T follicular helper cell (primary cell): ENCODE results near the gene DPH7.
"Not testable (repeated sequence)": the region's sequence is repeated elsewhere in the genome, so short reads cannot be mapped to it uniquely, and the experiment has no call there.

Experiments
- DNase-seq: peaks from one replicate; pipeline ENCODE4 v3.0.0-alpha.2; 2020; ENCODE audit warnings: low read depth
- total RNA-seq, 2 experiments: gene quantifications; one replicate each; lab custom pipeline; 2026; lab: John Stamatoyannopoulos, UW

The DPH7 gene
- 27.1 to 50.1 reads per million in 2 experiments for total RNA-seq

DNA sequence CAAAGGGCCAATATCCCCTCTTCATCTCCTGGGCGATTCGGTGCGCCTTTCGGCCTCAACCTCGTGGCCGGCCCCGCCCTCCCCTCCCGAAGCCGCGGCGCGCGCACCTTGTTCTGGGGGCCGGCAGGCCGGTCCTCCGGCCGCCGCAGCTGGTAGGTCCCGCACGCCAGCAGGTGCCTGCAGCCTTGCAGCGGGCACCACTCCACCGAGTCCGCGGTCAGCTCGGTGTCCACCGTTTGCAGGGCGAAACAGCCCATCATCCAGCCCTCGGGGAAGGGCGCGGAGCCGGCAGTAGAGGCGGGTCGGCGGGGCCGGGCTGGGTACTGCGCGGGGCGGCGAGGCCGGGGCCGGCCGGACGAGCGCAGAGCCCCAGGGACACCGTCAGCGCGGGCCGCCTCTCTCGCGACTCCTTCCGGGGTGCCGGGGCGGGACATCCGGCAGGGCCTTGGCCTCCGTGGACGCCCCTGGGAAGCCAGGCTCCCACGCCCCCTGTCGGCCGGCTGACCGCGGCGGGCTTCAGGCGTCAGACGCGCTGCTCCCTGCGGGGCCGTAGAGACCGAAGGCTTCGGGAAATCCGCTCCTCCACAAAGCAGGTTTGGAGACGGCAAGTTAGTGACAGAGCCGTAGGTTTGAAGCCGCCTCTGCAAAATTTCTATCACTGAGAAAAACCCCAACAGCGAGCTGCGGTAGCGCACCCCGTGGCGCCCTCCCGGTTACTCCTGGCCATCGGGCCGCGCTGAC, at the start of gene DPH7:
DPH7 (minus strand) TSS at position 408 of the 741 bp plus-strand sequence; CDS start at position 260, 148 bp downstream.
- peak; percentile 92 for DNase-seq

DNA sequence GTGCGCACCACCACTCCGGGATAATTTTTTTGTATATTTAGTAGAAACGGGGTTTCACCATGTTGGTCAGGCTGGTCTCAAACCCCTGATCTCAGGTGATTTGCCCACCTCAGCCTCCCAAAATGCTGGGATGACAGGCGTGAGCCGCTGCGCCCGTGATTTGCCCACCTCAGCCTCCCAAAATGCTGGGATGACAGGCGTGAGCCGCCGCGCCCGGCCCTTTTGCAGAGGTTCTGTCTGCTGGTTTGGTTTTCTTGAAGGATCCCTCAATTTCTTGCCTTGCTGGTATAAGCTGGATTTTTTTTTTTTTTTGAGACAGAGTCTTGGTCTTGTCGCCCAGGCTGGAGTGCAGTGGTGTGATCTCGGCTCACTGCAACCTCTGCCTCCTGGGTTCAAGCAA, 48.7 kb upstream of the DPH7 start:
- DNase-seq = not testable (repeated sequence)

DNA sequence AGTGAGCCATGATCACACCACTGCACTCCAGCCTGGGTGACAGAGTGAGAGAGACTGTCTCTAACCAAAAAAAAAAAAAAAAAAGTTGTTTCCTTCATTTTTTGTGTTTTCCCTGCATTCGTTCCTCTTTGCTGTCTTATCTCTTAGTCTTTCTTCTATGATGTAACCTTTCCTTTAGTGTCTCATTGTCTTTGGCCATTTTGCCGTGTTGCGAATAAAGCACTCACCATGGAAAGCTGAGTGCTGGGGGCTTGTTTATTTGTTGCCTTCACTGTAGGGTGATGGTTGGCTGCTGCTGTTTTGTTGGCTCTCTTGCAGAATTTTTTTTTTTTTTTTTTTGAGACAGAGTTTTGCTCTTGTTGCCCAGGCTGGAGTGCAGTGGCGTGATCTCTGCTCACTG, 47.7 kb upstream of the DPH7 start:
- no peak for DNase-seq

DNA sequence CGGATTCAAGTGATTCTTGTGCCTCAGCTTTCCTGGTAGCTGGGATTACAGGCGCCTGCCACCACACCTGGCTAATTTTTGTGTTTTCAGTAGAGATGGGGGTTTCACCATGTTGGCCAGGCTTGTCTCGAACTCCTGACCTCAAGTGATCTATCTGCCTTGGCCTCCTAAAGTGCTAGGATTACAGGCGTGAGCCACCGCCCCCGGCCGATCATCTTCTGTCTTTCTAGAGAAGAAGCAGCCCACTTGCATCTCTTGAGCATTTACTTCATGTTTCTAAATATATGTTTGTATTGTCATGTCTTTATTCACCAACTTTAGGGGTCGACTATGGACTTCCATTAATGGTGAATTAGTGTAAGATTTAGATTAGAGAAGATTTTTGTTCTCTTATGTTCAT, 43.5 kb upstream of the DPH7 start:
- not testable (repeated sequence) for DNase-seq

DNA sequence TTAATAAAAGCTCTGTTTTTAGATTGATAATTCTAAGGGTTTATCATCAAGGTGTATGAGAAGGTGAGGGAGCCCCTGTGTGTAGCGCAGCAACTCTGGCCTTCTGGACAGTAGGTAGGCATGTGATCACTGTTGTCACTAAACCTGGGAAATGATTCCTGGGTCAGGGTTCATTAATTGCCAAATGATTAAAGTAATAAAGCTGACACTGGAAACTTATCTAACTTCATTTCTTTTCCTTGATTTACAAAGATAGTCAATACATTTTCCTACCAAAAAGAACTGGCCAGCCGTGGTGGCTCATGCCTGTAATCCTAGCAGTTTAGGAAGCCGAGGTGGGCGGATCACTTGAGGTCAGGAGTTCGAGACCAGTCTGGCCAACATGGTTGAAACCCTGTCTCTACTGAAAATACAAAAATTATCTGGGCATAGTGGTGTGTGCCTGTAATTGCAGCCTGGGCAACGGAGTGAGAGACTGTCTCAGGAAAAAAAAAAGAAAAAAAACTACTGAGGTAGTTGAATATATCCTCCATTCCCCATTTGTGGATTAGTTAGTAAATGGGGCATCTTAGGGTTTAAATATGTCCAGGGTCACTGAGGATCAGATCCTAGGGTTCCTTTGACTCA, 42.5 kb upstream of the DPH7 start:
- no peak for DNase-seq

- DNase-seq = no peak
These were observed 41.9 kb upstream of the DPH7 start for GRCh38 chr9:137620581-137620980.

- no peak for DNase-seq
These were observed 41.3 kb upstream of the DPH7 start for GRCh38 chr9:137620048-137620405.

- DNase-seq = no peak
These were observed 40.7 kb upstream of the DPH7 start for GRCh38 chr9:137619240-137620047.

DNA sequence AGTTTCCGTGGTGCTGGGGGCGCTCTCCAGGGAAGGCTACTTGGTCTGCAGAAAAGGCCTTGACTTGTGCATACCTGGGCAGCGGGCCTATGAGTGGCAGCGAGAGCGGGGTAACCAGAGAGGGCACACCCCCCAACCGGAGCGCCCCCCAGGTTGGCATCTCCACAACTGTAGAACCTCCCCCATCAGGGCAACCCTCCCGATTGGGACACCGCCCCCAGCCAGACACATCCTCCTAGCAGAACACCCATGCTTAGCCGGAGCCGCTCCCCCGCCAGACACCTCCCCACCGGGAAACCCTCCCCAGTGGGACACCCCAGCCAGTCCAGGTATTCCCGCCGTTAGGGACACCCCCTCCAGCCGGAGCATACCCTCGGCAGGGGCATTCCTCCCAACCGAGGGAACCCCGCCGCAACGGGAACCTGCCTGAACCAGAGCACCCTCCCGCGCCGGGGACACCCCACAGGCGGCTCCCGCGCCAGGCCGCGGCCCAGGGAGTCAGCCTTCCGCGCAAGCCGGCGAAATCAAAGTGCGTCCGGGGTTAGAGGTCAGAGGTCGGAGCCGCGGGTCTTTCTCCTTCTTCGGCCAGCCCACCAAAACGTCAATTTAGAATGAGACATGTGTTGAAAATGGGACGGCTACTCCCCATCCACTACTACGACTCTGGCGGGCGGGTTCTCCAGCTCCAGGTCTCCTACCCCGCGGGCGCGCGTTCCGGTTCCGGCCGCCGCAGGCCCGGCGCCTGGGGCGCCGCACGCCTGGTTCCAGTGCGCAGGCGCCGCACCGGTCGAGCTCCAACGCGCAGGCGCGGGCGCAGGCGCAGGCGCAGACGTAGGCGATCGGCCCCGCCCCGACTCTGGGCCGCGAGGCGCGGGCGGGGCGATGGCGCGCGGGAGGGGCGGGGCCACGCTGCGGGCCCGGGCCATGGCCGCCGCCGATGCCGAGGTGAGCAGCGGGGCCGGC, 39.7 kb upstream of the DPH7 start, which contains the start of gene EHMT1:
EHMT1 (plus strand) TSS at position 901 of the 963 bp plus-strand sequence; CDS start at position 925, 24 bp downstream.
- peak; percentile 86 for DNase-seq

DNA sequence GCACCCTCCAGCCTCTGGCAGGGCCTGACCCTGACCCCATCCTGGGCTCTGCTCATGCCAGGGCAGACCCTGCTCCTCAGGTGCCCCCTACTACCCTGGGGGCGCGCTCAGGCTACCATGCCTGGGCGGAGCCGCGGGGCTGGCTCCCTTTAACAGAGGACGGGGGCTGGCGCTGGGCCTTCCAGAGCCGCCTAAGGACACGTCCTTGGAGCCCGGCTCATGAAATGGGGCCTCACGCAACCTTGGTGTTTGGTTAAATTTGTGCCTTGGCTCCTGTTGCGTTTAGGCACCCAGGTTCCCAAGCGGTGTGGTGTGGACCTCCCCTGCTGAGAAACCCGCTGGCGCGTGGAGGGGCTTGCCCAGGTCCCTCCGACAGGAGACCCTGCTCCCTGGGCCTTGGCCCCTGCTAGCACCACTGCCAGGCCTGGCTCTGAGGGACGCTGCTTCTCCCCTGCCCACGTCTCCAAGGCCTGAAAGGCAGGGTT, 36.7 kb upstream of the DPH7 start:
- DNase-seq = no peak

- DNase-seq = no peak
These were observed 36.1 kb upstream of the DPH7 start for GRCh38 chr9:137614631-137615386.

- no peak for DNase-seq
These were observed 35.2 kb upstream of the DPH7 start for GRCh38 chr9:137613738-137614523.

- DNase-seq = no peak
These were observed 34.5 kb upstream of the DPH7 start for GRCh38 chr9:137613259-137613658.

DNA sequence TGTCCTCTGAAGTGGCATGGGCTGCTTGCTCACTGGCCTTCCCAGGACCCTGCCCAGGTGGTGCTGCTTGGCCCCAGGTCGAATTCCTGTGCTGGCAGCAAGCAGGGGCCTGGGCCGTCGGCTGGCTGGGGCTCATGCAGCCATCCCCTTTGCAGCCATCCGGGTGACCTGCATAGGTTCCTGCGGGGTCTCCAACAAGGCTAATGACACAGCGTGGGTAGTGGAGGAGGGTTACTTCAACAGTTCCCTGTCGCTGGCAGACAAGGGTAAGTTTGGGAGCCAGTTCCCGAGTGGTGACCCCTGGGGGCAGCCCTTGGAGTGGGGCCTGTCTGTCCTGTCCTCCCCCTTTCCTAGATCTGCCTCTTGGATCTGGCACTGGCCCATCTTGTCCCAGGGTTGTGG, 34.0 kb upstream of the DPH7 start:
- DNase-seq = no peak

DNA sequence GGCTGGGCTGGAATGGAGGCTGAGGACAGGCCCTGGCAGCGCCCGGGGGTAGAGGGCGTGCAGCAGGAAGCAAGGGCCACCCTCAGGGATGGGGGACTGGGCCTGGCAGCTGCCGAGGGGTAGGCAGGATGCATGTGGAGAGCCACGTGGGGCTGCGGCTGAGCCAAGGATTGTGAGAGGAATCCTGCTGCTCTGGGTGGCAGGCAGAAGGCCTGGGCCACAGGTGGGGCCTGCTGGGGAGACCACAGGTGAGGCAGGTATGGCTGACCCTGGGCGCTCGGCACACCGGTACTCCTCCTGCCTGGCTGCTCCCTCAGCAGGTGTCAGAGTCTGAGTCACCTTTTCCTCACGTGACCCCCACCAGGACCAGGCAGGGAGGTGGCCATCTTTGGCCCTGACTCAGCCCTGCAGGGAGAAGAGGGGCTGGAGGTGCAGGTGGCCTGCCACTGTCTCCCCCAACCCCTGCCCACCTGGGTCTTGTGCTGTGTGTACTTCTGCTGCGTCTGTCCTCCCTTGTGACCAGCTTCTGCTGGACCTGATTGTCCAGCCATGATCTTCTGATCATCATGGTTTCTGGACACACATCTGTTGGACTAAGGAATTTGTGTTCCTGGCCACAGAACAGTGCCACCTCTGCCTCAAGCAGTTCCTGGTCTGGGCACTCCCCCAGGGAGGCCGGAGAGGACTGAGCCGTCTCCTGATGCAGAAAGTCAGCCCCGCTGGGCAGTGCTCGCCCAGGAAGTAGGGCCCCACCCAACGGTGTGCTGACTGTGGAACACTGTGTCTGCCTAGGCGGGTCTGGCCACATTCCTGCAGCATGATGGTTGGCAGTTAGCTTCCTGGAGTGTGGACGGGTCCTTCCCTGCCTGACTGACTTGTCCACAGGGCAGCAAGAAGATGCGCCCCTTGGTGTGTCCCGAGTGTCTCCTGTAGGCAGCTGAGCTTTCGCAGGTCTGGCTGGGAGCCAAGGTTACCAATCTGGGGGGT, 33.2 kb upstream of the DPH7 start:
- DNase-seq = no peak

DNA sequence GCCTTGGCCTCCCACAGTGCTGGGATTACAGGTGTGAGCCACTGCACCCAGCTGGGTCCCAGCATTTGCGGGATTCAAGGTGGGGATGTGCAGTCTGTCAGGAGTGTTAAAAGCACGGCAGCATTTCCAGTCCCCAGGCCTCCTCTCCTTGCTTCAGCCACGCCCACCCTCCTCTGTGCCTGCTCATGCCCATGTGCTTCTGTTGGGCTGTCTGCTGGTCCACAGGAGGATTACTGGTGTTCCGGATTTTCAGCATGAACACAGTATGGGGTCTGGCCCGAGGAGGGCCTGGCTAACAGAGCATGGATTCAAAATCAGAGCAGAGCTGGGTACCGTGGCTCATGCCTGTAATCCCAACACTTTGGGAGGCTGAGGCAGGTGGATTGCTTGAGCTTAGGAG, 32.2 kb upstream of the DPH7 start:
- no peak for DNase-seq

DNA sequence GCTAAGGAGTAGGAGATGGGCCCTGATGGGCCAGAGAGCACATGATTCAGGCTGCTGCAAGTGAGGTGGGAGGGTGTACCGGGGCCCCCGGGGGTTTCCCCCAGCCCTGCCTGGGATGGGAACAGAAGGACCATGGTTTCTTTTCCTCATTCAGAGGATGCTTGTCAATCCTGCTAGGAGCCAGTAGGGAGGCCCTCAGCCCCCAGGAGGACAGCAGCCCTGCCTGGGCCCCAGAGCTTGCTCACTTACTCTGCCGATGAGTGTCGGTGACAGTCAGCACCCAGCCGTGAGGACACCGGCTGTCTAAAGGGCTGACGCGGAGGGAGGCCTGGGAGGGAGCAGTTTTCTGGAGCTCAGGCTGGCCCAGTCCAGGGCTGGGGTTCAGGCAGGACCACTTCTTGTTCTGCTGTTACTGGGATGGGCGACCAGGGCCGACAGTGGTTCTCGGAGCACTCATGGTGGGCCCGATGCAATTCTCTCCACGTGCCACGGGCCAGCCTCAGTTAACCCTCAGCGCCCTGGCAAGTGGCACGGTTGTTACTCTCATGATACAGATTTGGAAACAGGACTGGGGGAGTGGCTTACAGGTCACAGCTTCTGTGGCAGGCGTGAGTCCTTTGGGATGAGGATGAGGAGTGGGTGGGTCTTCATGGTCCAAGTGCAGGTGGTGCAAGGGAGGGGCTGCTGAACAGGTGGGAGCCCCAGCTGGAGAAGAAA, 28.6 kb upstream of the DPH7 start:
- DNase-seq = no peak

DNA sequence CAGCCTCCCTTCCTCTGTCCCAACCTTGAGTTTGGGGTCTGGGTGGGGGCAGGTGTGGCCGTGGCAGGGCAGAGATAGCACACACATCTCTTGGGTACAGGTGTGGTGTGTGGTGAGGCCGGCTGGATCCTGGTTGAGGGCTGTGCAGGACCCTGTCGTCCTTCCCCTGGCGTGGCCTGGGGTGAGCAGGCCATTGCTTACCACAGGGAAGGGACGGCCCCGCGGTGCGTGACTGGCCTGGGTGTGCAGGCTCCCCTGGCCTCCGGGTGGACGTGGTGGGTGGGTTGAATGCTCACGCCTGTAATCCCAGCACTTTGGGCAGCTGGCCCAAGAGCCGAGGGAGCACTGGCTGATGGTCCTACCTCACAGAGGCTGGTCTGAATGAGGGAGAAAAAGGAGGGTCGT, 28.0 kb upstream of the DPH7 start:
- DNase-seq = no peak
